ENCODE measurements around the gene FLT4. TPM values are rescaled to one million over a fixed set of nuclear protein-coding genes. Genes with fewer than 3 reads are reported as not detected.

The FLT4 gene
- total RNA-seq, 1 experiment from 2014 or later = 6.3 TPM

- Histone ChIP-seq H2BK12ac (ENCODE audit: insufficient read length, low read depth, low read length) (no peak overlapping the region), H3K4ac (ENCODE audit: low read depth, low read length) (no peak overlapping the region), H3K56ac (ENCODE audit: insufficient read length, low read depth, low read length) (no peak overlapping the region), H4K20me1 (ENCODE audit: control insufficient read depth, insufficient read depth, insufficient read length) (no peaks in the 10 kb centered on the region), H4K91ac (ENCODE audit: insufficient read length, low read depth, low read length) (no peak overlapping the region), H3K9ac (ENCODE audit: extremely low read depth, insufficient read length, low read length) (no peak overlapping the region), H2BK120ac (ENCODE audit: low read depth, low read length, poor library complexity, severe bottlenecking) (no peak overlapping the region), H3K18ac (ENCODE audit: insufficient read length, low read depth, low read length) (no peak overlapping the region), H3K23me2 (ENCODE audit: insufficient read length, low read depth, low read length, poor library complexity, severe bottlenecking) (no peaks in the 10 kb centered on the region), H2BK5ac (ENCODE audit: insufficient read length, low read length) (no peak overlapping the region), H2AK5ac (ENCODE audit: insufficient read length, low read length) (no peak overlapping the region), H3K27me3 (ENCODE audit: insufficient read depth, low read length) (no peaks in the 10 kb centered on the region), H4K8ac (replicated peaks; ENCODE audit: insufficient read length, low read depth, low read length) (no peak overlapping the region), H3K14ac (ENCODE audit: insufficient read depth, low read length) (no peak overlapping the region), H3K27ac (ENCODE audit: insufficient read length, low read depth, low read length) (no peak overlapping the region), H3K23ac (ENCODE audit: insufficient read length, low read depth, low read length) (no peak overlapping the region), H4K5ac (ENCODE audit: insufficient read length, low read depth, low read length) (no peak overlapping the region), H2AFZ (ENCODE audit: low read length) (no peak overlapping the region), H3K4me2 (ENCODE audit: insufficient read depth, insufficient read length, low read length) (no peak overlapping the region), H3K79me2 (ENCODE audit: insufficient read depth, low read length) (no peaks in the 10 kb centered on the region), H3K4me1 (ENCODE audit: insufficient read depth, low read length) (no peaks in the 10 kb centered on the region), H3T11ph (ENCODE audit: low read length) (no peak overlapping the region), H2BK15ac (ENCODE audit: low read depth, low read length) (no peak overlapping the region), H3K79me1 (ENCODE audit: insufficient read depth, low read depth, low read length, poor library complexity, severe bottlenecking) (no peaks in the 10 kb centered on the region), H2BK20ac (ENCODE audit: low read depth, low read length, poor library complexity, severe bottlenecking) (no peak overlapping the region), H3K9me3 (ENCODE audit: control insufficient read depth, low read depth, low read length) (no peaks in the 10 kb centered on the region)
- Mint-ChIP-seq H3K4me3 (no peak overlapping the region), H3K27ac (peak overlapping the region in 1 of 3 experiments; percentile 22; a peak in 1 of 7 replicates), H3K27me3 (ENCODE audit: low read depth) (no peaks in the 10 kb centered on the region; the same call in 1 of the 2 replicates), H3K4me1 (peaks cover 7 to 9% of the 10 kb centered on the region in 2 experiments; a peak in 2 of 4 replicates), H3K9me3 (no peaks in the 10 kb centered on the region), H3K36me3 (ENCODE audit: insufficient read depth in 1 of 3, low read depth in 3 of 3) (no peaks in the 10 kb centered on the region)
- no peak for TF ChIP-seq CTCF (conservative IDR thresholded peaks at IDR 0.05)
- no peak for DNase-seq
- WGBS (ENCODE audit: extremely low coverage, insufficient read length, low lambda C conversion rate) = no CpG with 5 or more reads among the region's 14 CpGs
Measured at GRCh38 chr5:180628211-180628610, 21.2 kb downstream of the FLT4 start.

All from H9 (cell line).